ENCODE measurements around the gene NTHL1.
A peak's percentile ranks its signal among the peaks of the same experiment; 100 is the strongest.

NTHL1 gene

DNA sequence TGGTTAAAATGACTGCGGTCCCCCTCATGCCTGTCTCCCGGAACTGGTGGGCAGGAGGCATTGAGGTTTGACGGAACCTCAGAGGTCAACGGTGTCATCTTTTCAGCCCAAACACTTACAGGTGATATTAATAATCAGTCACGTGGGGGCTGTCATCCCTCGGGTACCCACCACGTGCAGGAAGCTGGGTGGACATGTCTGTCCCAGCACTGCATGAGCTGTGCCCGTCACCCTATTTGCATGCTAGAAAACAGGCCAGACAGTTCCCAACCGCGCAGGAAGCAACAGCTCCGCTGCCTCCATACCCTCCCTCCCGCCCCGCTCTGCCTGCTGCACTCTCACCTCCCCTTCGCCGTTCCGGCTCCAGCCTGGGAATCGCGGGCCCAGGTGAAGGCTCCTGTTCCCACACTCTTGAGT, 56.5 kb downstream of the NTHL1 start:
- peak; percentile 34 for DNase-seq

- peak; percentile 46 for DNase-seq
Observed at GRCh38 chr16:1990351-1991134, 57.1 kb downstream of the NTHL1 start.

DNA sequence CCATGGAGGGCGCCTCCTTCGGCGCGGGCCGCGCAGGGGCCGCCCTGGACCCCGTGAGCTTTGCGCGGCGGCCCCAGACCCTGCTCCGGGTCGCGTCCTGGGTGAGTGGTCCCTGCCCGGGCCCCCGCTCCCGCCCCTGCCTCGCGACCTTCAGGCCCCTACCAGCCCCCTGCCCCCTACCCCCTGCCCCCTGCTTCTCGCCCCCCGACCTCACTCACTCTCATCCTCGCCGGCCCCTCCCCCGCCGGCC, 57.6 kb downstream of the NTHL1 start:
- no peak for DNase-seq

Data from stimulated activated CD4-positive, alpha-beta T cell treated with anti-CD3 and anti-CD28 coated beads, Interleukin-4, amount 100 ng/mL, for 1 hour (primary cell).